IMR-90 (cell line): ENCODE measurements around the gene NCS1.

Experiments used
- BHLHE40 ChIP-seq: fragments of 150-350 bp; IDR thresholded peaks from 2 replicates; pipeline ENCODE4 v1.6.1; 2016; ENCODE audit warnings: mild to moderate bottlenecking, low read depth, low read length
- CEBPB ChIP-seq: IDR thresholded peaks from 2 replicates; pipeline ENCODE4 v1.6.1; 2012; ENCODE audit warnings: low read depth, low read length, improper control_type of control experiment
- CHD1 ChIP-seq: IDR thresholded peaks from 2 replicates; pipeline ENCODE4 v1.6.1; 2012; ENCODE audit warnings: low read depth, low read length, improper control_type of control experiment
- FOS ChIP-seq: fragments of 150-350 bp; IDR thresholded peaks from 2 replicates; pipeline ENCODE4 v1.6.1; 2016; ENCODE audit warnings: low read depth, low read length
- MAFK ChIP-seq: IDR thresholded peaks from 2 replicates; pipeline ENCODE4 v1.6.1; 2012; ENCODE audit warnings: low read depth, low read length, improper control_type of control experiment
- MAZ ChIP-seq: IDR thresholded peaks from 2 replicates; pipeline ENCODE4 v1.6.1; 2012; ENCODE audit warnings: low read depth, mild to moderate bottlenecking, low read length, improper control_type of control experiment, moderate library complexity, borderline replicate concordance
- MXI1 ChIP-seq: IDR thresholded peaks from 2 replicates; pipeline ENCODE4 v1.6.1; 2012; ENCODE audit warnings: low read depth, mild to moderate bottlenecking, low read length, moderate library complexity, borderline replicate concordance
- POLR2A ChIP-seq: IDR thresholded peaks from 2 replicates; pipeline ENCODE4 v1.6.1; 2012; ENCODE audit warnings: mild to moderate bottlenecking, low read depth, low read length
- RAD21 ChIP-seq: IDR thresholded peaks from 2 replicates; pipeline ENCODE4 v1.6.1; 2012; ENCODE audit warnings: low read length, improper control_type of control experiment
- RFX5 ChIP-seq: IDR thresholded peaks from 2 replicates; pipeline ENCODE4 v1.8.0; 2012; ENCODE audit warnings: low read depth, mild to moderate bottlenecking, low read length, moderate library complexity
- SMC3 ChIP-seq: fragments of 150-350 bp; IDR thresholded peaks from 2 replicates; pipeline ENCODE4 v1.6.1; 2016; ENCODE audit warnings: low read depth, mild to moderate bottlenecking, antibody characterized with exemption, low read length, moderate library complexity
- TF ChIP-seq, protein P1 (sequence below): conservative IDR thresholded peaks from 2 replicates; pipeline ENCODE4 v1.5.1; 2012; ENCODE audit warnings: mild to moderate bottlenecking, low read depth, low read length, improper control_type of control experiment
- TF ChIP-seq, protein P2 (sequence below): fragments of 150-350 bp; IDR thresholded peaks from 2 replicates; pipeline ENCODE4 v1.6.1; 2017; ENCODE audit warnings: mild to moderate bottlenecking, antibody characterized with exemption, low read length, low read depth
- TF ChIP-seq, protein P3 (sequence below): fragments of 150-350 bp; IDR thresholded peaks from 2 replicates; pipeline ENCODE4 v1.6.1; 2016; ENCODE audit warnings: low read depth, mild to moderate bottlenecking, low read length, moderate library complexity, borderline replicate concordance

DNA sequence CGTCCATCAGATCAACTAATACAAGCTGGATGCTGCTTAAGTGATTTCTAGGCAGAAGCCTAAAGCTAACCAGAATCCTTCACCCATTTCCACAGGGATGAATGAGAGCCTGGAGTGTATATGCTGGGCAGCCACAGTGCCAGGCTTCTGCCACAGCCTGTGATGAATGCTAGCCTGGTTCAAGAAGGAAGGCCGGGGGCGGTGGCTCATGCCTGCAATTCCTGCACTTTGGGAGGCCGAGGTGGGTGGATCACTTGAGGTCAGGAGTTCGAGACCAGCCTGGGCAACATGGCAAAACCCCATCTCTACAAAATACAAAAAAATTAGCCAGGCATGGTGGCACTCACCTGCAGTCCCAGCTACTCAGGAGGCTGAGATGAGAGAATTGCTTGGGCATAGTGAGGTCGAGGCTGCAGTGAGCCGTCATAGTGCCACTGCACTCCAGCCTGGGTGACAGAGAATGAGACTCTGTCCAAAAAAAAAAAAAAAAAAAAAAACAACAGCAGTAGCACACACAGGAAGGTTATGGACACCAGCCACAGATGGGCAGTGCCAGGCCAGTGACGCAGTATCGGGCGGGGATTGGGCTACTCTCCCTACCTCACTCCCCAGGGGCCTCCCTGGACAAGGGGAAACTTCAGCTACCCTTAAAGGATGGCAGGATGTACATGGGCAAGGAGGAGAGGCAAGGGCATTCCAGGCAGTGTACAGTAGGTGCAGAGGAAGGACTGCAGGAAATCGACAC is 70.2 kb downstream of the NCS1 start:
- TF ChIP-seq, protein P1, sequence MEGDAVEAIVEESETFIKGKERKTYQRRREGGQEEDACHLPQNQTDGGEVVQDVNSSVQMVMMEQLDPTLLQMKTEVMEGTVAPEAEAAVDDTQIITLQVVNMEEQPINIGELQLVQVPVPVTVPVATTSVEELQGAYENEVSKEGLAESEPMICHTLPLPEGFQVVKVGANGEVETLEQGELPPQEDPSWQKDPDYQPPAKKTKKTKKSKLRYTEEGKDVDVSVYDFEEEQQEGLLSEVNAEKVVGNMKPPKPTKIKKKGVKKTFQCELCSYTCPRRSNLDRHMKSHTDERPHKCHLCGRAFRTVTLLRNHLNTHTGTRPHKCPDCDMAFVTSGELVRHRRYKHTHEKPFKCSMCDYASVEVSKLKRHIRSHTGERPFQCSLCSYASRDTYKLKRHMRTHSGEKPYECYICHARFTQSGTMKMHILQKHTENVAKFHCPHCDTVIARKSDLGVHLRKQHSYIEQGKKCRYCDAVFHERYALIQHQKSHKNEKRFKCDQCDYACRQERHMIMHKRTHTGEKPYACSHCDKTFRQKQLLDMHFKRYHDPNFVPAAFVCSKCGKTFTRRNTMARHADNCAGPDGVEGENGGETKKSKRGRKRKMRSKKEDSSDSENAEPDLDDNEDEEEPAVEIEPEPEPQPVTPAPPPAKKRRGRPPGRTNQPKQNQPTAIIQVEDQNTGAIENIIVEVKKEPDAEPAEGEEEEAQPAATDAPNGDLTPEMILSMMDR = no peak
- no peak for TF ChIP-seq POLR2A
- TF ChIP-seq, protein P2, sequence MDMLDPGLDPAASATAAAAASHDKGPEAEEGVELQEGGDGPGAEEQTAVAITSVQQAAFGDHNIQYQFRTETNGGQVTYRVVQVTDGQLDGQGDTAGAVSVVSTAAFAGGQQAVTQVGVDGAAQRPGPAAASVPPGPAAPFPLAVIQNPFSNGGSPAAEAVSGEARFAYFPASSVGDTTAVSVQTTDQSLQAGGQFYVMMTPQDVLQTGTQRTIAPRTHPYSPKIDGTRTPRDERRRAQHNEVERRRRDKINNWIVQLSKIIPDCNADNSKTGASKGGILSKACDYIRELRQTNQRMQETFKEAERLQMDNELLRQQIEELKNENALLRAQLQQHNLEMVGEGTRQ = no peak
- TF ChIP-seq RAD21 = no peak
- TF ChIP-seq RFX5 = no peak
- TF ChIP-seq, protein P3, sequence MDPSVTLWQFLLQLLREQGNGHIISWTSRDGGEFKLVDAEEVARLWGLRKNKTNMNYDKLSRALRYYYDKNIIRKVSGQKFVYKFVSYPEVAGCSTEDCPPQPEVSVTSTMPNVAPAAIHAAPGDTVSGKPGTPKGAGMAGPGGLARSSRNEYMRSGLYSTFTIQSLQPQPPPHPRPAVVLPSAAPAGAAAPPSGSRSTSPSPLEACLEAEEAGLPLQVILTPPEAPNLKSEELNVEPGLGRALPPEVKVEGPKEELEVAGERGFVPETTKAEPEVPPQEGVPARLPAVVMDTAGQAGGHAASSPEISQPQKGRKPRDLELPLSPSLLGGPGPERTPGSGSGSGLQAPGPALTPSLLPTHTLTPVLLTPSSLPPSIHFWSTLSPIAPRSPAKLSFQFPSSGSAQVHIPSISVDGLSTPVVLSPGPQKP = no peak
- no peak for TF ChIP-seq MAZ
- TF ChIP-seq BHLHE40 = no peak
- TF ChIP-seq SMC3 = no peak
- TF ChIP-seq FOS = no peak
- TF ChIP-seq CHD1 = no peak
- no peak for TF ChIP-seq MAFK
- no peak for TF ChIP-seq MXI1
- no peak for TF ChIP-seq CEBPB
